Dermis microvascular lymphatic vessel endothelial cell (primary cell): ENCODE data around the gene CEBPG. TPM values are rescaled to one million over a fixed set of nuclear protein-coding genes. Genes with fewer than 3 reads are reported as not detected.

ENCODE experiments used
- DNase-seq, 2 donors: peaks; one replicate each; pipeline versions ENCODE4 v3.0.0 to v3.0.0-alpha.2; 2010; ENCODE audit warnings: low read depth in 2 of 2
- total RNA-seq: library from RNA; depleted of rRNA; stranded (reverse); fragments of >200 nt; gene quantifications from 2 replicates; pipeline ENCODE4 v1.2.1, GENCODE V29; 2014

Gene CEBPG
- total RNA-seq, 1 donor from 2014 or later, result 23.9 TPM

DNA sequence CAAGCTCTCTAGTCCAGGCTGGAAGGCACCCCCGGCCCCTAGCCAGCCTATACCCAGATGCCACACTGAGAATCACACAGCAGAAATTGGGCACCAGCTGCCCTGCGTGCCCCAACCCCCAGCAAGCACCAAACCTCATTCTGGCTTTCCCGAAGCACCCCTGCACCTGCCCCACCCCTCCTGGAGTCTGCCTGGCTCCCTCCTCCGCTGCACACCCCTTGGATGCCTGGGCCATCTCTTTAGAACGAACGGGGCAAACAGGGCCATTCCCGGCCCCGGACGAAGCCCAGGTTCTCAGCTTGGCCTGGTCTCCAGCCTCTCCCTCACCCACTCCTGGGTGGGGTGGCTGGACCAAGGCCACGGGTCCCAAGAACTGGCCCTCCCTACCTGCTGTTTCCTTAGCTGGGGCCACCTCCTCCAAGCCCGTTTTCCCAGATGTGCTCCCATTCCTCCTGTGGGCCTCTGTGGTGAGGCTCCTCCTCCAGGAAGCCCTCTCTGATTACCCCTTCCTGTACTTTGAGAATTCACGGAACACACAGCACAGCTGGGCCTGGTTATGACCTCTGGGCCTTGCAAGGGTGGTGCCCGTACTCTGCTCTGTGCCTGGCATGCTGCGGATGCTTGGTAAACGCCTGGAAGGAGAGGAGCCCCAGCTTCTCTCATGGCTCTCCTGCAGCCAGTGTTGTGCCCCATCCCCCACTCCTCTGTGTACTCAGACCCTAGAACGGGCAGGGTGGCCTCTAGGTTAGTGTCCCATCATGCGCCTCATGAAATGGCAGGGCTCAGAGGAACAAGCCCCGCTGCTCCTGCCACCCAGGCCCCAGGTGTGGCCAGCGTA is 21.4 kb downstream of the CEBPG start:
- DNase-seq, result peak in 1 of 2 donors; percentile 36

DNA sequence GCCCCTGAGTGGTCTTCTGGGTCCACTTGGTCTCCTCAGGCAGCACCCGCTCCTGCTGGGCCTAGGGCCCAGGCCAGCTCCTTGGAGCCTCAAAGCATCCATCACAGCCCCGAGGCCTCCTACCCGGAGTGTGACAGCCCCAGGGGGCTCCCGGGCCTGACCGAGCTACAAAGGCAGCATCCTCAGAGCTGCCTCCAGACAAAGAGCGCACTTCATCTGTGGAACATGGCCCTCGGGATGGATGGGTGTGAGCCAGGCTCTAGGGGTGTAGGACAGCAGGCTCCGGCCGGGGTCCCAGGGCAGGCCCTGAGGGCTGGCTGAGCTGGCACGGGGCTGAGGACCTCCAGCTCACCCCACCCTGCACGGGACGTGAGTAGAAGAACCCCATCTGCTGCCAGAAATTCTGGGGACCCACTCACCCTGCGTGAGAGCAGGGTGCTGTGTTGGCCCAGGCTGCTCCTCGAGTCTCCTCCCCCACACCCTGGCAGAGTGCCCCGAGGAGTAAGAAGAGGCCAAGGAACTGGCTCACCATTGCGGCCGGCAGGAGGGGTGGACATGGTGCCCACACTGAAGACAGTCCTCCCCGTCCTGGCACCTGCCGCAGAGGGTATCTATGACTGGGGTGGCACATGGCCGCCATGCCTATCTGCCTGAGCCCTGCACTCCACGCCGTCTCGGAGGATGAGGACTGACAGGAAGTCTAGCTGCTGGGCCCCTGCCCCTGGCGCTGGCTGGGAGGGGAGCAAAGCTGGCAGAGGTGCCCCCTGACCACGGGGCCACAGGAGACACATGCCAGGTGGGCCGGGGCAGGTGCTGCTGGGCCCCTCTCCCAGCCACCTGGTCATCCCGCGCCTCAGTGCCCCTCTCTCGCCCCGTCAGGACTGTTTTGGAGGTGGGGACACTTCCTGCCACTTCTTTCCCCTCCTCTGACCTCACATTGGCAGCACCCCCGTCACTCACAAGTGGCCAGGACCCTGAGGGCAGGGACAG is 22.3 kb downstream of the CEBPG start:
- no peak for DNase-seq

DNA sequence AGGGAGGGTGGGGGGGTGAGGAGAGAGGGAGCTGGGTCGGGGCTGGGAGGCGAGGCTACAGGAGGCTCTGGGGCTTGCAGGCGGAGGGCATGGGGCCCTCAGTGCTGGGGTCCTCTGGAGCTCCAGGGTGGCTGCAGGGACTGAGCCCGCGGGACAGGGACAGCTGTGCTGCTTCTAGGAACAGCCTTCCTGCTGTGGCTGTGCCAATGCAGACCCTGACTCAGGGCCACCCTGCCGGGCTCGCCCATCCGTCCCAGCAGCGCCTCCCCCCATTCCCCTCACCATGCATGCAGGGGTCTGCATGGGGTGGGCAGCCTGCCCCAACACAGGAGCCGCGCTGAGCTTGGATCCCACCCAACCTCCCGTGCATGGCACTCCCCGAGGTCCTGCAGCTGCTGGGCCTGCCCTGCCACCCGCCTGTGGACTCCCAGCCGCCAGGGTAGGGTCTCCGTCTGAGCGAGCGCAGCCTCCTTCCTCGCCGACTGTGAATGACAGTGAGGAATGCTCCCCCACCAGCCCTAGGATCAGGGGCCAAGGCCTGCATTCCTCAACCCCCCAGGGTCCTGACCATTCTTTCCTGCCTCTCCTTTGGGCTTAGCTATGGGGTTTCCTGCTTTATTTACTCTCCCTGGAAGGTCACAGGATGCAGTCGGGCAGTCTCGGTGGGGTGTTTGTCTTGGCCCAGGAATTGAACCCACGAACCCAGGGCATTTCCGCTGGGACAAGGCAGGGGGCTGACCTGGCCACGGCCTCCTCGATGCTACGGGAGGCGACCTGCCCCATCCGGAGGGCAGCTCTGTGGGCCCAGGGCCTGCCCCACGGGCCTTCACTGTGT is 23.4 kb downstream of the CEBPG start:
- DNase-seq, result peak in 1 of 2 donors; percentile 25

DNA sequence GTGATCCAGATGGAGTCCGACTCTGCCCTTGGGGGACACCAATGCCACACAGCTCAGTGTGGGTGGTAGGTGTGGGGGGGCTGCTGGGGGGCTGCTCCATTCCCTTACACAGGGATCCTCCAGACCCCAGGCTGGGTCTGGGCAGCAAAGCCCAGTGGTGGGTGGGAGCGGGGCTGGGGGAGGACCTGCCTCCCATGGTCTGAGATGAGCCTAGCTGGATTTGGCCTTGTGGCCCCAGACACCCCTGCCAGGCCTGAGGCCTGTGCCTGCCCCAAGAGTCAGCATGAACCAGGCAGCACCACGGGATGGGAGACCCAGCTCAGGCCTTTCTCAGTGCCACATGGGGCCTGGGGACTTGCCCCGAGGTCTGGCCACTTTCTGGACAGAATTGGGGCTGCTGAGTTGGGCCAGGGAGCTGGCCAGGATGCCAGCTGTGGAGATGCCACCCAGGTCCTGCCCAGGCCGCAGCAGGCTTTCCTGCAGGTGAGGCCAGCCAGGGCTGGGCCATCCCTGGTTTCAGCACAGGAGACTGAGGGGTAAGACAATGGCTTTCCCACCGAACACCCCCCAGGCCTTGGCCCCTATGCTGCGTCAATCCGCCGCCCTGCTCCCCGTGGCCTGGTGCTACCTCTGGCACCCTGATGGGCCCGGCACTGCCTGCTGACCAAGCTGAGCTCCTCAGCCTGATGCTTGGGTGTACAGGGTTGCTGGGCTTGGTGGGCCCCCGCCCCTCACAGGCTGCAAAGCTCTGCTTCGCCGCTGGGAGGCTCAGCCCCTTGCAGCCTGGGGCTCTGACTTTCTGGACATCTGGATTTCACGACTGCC is 24.2 kb downstream of the CEBPG start:
- DNase-seq, result peak in 1 of 2 donors; percentile 14

DNA sequence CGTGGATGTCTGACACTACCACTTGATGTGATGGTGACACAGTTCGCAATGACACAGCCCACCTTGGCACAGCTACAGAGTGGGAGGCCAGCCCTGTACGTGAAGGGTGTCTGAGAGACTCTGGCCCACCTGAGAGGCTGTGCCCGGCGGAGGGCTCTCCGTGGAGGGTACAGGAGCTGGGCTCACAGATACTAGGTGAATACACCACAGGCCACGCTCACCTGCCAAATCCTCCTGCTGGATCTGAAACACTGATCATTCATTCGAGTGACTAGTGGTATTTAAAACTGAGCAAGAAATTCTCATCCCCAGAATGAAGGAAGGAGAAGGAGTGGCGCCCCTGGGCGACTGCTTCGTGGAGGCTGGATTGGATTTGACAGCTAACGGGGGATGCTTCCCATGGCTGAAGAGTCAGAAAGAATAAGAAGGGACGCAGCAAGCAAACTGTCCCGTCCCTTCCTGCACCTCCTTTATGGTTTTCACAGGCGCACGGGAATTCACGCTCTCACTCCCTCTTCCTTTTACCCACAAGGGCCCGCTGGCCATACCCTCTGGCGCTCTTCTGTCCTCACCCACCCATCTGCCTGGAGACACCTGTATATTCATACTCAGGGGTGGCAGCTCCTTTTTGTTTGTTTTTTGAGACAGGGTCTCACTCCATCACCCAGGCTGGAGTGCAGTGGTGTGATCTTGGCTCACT is 25.0 kb downstream of the CEBPG start:
- DNase-seq, result no peak

DNA sequence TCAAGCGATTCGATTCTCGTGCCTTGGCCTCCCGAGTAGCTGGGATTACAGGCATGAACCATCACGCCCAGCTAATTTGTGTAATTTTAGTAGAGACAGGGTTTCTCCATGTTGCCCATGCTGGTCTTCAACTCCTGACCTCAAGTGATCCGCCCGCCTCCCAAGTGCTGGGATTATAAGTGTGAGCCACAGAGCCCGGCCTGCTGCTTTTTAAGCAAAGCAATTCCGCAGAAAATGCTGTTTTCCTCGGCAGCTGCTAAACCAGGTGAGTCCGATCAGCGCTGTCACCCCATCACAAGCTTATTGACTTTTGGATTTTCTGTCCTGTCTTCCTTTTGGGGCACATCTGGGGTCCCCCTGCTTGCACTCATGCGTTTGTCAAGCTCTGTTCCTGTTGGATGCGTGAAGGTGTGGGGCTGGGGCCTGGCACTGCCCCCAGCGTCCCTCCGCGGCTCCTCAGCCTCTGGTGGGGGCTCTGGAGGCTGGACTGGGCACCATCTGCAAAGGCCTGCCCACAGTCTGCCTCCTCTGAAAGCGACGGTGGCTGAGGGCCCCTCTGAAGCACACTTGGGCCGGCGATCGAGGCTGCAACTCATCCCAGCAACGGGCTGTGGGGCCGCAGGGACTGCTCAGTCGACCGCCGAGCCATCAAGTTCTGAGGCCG is 25.7 kb downstream of the CEBPG start:
- no peak for DNase-seq

DNA sequence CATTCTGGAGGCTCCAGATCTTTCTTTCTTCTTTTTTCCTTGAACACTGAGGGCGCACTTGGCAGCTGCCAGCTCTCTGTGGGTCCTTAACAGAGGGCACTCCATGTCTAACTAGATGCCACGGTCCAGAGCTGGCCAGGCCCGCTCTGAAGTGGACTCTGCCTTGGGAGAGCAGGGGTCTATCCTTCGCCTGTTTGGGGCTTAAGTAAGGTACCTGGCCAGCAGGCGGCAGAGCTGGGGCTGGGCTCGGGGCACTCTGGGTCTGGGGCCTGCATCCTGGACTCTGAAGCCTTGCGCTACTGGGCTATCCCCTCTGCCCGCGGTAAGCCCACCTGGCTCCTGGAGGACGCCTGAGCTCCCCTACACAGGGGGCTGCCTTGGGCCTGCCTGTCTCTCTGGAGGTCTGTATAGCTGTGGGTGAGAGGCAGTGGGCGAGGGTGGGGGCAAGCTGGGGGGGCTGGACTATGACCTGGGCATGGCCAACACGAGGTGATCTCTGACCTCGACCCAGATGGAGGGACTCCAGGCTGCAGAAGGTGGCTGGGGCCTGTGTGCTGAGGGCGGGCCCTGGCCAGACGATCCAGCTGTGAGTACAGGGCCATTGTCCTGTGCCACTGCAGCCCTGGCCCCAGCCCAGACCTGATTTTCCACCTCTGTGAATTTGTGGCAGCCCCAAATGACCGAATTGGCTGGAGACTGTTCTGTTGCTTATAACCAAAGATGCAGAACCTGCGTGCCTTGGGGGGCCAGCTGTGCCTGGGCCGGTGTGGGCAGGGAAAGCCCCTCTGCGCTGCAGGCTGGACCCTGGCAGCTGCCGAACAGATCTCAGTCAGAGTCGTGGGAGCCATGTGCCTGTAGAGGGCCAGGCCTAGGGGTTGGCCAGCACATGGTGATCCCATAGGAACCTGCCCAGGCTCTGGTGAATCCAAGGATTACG is 26.5 kb downstream of the CEBPG start:
- DNase-seq, result no peak

DNA sequence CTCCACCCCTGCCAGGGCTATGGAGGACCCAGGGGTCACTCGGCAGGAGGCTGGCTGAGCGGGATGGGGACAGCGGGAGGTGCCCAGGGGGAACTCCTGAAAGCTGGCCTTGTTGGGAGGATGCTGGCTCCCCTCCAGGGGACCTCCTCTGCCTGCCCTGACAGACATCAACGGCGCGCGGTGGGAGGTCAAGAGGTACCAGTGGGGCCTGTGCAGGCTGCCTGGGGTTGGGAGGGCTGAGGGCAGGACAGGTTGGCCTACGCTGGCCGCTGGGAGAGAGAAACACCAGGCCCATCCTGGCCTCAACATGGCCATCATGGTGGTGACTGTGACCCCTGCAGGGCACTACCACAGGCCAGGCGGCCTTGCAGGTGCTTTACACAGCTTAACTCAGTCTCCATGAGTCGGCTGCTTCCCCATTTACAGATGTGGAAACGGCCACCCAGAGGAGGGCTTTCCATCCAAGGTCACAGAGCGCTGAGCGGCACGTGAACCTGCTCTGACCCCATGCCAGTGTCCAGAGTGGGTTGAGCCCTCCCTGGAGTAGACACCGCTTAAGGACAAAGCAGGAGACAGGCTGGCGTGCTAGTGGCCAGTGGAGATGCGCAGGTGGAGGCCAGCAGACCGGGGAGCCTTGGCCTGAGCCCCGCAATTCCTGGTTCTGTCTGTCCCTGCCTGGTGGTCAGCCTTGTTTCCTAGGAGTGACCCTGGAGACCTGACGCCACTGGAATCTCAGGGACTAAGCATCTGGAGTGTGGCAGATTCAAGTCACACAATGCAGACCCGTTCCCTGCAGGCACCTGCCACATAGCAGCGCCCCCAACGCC is 27.6 kb downstream of the CEBPG start:
- DNase-seq, result no peak

DNA sequence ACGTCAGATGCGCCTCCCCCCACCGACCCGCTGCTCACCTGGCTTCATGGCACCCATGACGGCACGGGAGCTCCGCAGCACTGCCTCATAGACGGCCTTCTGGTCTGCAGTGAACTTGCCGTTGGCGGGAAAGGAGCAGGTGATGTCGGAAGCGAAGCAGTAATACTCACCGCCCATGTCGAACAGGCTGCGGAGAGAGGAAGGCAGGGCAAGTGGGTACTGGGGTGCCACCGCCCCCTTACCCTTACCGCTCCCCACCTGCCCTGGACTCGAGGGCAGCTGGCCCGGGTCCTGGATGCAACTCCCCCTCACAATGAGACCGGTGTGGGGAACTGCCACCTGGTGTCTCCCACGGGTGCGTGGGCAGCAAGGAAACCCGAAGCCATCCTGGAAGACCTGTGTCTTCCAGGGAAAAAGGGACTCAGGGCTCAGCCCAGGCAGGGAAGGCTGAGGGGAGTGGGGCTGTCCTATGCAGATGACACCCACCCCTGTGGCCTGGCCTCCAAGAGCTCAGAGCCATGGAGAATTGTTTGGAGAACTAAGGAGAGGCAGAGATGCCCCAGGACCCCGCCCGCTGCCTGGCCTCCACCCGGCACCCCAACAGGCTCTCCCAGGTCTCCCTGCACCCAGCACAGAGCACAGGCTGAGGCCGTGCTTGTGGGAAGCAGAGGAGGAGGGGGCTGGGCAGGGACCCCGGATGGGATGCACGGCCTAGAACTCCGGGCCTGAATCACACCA is 28.3 kb downstream of the CEBPG start:
- DNase-seq, result no peak

DNA sequence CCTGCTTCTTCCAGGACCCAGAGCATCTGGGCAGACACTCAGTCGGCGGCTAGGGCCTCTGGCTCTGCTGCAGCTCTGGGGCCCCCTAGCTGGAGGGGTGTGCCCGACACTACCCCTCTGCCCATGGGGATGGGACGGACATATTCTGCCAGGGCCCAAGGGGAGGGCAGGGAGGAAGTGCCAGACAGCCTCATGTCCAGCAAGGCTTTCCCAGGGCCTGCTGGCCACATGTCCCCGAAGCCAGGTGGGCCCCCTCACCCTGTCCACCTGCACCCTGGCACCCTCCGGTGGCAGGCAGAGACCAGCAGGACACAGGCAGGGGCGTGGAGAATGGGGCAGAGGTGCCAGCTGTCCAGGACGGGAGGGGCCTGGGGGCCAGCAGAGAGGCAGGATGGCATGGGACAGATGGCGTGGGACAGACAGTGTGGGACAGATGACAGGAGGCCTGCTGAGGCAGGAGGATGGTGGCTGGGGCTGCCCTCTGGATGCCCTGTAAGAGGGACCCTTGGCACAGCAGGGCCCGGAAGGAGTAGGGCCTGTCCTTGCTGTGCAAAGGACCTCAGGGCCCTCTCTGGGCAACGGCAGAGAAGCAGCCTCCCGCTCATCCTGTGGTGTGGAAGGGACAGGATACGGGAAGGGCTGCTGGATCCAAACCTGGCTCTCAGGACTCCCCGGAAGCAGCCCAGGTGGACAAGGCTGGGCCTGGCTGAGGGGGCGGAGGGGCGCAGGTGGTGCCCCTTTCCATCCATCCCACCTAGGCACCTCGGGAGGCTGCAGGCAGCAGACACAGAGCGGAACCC is 29.1 kb downstream of the CEBPG start:
- no peak for DNase-seq

DNA sequence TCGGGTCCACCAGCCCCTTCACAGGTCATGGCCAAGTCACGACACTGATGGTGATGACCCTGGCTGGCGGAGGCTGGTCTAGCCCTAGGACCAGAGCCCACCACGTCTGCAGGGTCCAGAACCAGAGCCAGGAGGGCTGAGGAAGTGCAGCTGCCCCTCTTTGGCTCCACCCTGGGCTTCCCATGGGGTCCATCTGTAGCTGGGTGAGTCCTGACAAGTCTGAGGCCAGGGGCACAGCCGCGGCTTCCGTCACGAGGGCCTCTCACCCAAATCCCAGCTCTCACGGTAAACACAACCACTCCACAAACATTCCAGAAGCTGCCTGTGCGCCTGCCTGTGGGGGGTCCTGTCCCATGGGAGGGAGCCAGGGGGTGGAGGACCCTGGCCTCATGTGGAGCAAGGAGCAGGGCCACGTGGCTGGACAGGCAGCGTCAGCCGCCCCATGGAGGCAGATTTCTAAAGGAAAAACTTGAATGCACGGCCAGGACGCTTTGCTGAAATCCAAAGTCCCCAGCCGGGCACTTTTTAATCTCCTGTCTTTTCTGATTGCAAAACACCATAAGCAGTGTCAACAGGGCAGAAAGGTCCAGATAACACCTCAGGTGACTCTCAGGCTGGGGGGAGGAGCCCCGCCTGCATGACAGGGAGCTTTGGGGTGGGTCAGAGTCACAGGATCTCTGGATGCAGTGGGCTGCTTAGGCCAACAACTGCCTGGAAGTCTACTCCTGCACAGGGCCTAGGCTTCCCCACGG is 29.9 kb downstream of the CEBPG start:
- no peak for DNase-seq

DNA sequence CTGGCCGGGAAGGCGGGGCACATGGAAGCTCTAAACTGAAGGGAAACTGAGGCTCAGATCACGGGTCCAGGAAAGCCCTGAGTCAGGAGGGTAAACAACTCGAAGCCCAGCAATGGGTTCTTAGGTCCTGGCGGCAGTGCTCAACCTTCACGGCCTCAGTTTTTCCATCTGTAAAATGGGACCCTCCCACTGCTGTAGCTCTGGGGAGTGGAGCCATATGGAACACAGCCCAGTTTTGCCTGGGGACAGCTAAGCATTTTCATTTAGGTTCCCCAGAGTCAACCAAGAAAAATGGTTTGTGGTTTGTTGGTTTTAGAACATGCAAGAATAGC is 30.4 kb downstream of the CEBPG start:
- no peak for DNase-seq

DNA sequence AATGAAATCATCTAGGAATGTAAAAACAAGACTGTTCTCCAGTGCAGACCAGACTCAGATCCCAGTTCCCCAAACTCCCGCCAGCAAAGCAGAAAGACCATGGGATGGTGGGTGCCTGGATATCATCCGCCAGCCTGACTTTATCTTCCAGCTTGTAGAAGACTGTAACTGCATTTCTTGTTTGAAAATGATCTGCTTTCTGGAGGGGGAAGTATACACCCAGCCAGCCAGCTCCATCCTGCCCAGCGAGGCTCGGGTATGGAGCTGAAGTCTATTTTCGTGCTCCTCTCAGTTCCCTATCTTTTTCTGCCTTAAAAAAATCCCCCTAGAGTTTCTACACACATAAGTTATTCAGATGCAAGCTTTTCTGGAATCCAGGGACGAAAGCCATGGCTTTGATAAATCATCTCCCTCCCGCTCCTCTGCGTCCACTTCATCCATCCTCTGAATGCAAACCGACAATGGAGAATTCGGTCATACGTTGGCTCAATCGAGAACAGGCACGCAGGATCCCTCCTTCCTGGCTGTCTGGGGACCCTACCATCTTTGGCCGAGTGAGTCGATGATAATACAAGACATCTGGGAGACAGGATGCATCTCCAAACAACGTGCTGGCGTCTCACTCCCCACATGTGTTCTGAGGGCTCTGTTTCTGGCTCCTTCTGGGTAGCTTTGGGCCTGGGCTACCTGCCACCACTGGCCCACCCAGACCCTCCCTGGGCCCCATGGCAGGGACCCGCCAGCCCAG is 31.2 kb downstream of the CEBPG start:
- DNase-seq, result no peak

DNA sequence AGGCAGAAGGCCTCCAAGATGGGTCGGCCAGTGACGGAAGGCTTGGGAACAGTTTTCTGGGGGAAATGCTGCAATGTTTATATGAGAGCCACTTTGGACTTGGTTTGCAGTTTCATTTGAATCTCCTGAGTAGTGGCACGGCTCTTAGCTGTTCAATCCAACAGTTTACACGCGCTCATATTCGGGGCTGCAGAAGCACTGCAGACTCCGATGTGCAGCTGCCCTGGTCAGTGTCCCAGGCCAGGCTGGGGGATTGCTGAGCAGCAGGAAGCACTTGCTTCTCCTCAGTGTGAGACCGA is 31.7 kb downstream of the CEBPG start:
- no peak for DNase-seq
